Stimulated activated CD4-positive, alpha-beta T cell treated with anti-CD3 and anti-CD28 coated beads, Interleukin-12 subunit alpha, Interleukin-12 subunit beta, amount 100 ng/mL, for 48 hours (primary cell): ENCODE data around the gene MDC1.
A peak's percentile ranks its signal among the peaks of the same experiment; 100 is the strongest.
"Not testable (repeated sequence)": the region's sequence is repeated elsewhere in the genome, so short reads cannot be mapped to it uniquely, and the experiment has no call there.

Source experiments
- DNase-seq, 3 donors: peaks; one replicate each; pipeline ENCODE4 v3.0.0-alpha.2; 2020; ENCODE audit warnings: low read depth in 2 of 3, low spot score in 1 of 3

The MDC1 gene

GRCh38 chr6:30717129-30717844 lies at the start of gene MDC1:
TSS of gene MDC1 (minus strand) at chr6:30717281. CDS start at chr6:30715175, 2,106 bp downstream.
- DNase-seq = peak; percentile 98 to 100 (median 99)

GRCh38 chr6:30766461-30767157 lies 49.5 kb upstream of the MDC1 start:
- no peak for DNase-seq

DNA sequence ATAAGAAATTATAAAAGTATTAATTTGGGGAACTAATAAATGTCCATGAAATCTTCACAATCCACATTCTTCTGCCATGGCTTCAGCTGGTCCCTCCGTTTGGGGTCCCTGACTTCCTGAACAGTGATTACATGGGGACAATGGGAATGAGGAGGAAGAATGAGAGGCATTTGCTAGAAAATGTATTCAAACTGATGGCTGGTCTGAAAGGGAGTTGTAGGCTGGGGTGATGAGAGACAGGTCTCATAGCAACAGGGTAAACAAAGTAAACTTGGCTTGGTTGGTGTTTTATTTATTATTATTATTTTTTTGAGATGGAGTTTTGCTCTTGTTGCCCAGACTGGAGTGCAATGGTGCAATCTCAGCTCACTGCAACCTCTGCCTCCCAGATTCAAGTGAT lies 48.4 kb upstream of the MDC1 start:
- not testable (repeated sequence) for DNase-seq

- not testable (repeated sequence) for DNase-seq
Measured at GRCh38 chr6:30764490-30765043, 47.5 kb upstream of the MDC1 start.

DNA sequence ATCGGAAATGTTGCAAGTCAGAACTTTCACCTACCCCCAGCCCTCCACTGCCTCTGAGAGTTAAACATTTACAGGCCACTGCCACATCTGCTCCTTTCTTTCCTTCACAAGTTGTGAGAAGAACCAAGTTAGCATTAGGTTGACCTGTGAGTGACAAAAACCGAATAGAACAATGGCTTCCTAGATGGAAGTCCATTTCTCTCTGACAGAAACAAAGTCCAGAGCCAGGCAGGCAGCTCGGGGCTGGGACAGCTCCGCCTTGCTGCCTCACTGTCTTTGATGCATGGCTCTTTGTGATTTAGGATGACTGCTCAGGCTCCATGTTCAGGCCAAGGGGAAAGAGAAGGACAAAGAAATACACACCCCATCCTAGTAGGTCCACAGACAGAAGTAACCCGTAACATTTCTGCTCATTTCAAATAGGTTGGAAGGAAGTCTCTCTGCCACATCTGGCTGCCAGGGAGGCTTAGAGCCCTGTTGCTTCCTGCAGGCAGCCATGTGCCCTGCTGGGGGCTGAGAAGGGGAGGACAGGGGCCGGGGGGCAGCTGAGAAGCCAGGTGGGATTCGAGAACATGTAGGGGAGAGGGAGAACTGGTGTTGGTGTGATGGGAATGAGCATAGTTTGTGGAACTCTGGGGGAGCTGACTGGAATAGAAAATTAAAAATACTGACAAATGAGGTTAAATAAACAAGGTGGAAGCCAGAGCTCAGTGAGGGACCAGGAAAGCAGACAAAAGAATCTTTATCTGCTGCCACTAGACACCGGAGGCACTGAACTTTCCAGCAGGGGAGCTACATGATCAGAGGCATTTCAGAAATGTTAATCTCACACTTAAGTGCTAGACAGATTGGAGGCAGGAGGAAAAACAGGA lies 46.8 kb upstream of the MDC1 start:
- no peak for DNase-seq

- DNase-seq = no peak
Measured at GRCh38 chr6:30763155-30763617, 46.1 kb upstream of the MDC1 start.

DNA sequence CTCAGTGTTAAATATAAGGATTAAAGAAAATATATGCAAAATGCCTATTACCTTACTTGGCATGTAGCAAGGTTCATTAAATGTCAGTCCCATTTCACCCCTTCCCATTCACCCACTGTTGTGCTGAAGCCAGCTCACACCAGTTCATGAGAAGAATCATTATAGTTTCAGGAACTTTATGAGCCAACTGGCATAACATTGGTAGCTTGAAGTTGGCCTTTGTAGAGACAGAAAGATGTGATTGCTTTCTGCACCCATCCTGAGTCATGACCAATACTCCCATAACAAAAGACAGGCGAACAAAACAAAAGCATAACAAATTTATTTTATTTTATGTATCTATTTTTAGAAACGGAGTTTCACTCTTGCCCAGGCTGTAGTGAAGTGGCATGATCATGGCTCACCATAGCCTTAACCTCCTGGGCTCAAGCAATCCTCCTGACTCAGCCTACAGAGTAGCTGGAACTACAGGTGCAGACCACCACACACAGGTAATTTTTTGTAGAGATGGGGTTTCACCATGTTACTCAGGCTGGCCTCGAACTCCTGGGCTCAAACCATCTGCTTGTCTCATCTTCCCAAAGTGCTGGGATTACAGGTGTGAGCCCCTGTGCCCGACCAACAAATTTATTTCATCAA lies 44.8 kb upstream of the MDC1 start:
- DNase-seq = no peak

GRCh38 chr6:30760549-30760948 lies 43.5 kb upstream of the MDC1 start:
- DNase-seq = no peak

DNA sequence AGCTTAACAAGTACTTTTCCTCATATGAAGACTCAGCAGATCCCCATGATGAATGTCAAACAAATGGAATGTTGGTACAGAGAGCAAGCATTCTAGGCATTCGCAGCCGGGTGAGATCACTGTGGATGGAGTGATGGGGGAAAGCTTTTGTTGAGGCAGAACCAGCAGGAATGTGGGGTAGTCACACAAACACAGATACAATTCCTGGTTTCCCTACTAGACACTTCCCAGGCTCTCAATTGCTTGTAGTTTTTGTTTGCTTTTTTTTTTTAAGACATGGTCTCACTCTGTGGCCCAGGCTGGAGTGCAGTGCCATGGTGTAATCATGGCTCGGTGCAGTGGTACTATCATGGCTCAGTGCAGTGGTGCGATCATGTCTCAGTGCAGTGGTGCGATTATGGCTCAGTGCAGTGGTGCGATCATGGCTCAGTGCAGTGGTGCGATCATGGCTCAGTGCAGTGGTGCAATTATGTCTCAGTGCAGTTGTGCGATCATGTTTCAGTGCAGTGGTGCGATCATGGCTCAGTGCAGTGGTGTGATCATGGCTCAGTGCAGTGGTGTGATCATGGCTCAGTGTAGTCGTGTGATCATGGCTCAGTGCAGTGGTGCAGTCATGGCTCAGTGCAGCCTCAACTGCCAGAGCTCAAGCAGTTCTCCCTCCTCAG lies 42.6 kb upstream of the MDC1 start:
- DNase-seq = no peak

DNA sequence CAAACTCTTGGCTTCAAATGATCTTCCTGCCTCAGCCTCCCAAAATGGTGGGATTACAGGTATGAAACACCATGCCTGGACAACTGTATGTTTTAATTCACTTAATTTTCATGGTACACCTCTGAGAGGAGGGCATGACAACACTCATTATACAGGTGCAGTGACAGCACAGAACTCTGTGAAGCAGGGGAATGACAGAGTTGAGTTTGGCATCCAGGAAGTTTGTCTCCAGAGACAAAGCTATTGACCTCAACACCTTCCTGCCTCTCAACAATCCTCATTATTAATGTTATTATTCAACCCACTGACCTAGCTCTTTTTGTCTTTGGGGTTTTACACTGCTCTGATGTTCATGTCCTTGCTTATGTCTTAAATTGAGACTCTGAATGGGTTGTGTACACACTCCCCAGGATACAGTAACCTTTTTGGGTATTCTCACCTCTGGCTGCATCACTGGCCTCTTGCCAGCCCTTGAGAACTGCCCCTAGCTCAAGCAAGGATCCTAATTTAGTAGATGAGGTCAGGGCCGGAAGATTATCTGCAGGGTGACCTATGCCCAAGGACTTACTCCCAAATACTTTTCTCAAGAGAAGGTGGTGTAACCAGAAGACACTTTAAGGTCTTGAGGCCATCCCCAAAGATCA lies 40.3 kb upstream of the MDC1 start:
- DNase-seq = no peak

- DNase-seq = not testable (repeated sequence)
Measured at GRCh38 chr6:30756405-30757003, 39.4 kb upstream of the MDC1 start.

DNA sequence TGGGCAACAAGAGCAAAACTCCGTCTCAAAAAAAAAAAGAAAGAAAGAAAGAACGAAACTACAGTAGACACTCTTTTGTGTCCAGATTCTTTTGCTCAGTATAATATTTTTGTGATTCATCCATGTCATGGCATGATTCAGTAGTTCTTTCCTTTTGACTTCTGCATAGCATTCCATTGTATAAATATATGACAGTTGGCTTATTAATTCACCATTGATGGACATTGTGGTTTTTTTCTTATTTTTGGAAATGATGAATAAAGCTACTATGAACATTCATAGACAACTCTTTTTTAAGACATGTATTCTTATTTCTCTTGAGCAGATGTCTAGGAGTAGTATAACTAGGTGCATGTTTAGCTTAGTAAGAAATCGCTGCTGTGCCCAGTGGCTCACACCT lies 37.5 kb upstream of the MDC1 start:
- no peak for DNase-seq

- DNase-seq = no peak
Measured at GRCh38 chr6:30752157-30752927, 35.3 kb upstream of the MDC1 start.

DNA sequence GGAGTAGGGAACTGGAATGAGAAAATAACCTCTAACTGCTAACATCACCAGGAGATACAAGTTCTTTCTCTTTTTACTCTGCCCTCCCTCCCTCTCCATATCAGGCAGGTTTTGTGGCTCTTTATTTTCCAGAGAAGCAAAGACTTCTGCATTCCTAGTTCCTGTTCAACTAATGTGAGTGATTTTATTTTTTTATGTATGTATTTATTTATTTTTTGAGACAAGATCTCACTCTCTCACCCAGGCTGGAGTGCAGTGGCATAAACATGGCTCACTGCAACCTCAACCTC lies 33.2 kb upstream of the MDC1 start:
- DNase-seq = no peak

DNA sequence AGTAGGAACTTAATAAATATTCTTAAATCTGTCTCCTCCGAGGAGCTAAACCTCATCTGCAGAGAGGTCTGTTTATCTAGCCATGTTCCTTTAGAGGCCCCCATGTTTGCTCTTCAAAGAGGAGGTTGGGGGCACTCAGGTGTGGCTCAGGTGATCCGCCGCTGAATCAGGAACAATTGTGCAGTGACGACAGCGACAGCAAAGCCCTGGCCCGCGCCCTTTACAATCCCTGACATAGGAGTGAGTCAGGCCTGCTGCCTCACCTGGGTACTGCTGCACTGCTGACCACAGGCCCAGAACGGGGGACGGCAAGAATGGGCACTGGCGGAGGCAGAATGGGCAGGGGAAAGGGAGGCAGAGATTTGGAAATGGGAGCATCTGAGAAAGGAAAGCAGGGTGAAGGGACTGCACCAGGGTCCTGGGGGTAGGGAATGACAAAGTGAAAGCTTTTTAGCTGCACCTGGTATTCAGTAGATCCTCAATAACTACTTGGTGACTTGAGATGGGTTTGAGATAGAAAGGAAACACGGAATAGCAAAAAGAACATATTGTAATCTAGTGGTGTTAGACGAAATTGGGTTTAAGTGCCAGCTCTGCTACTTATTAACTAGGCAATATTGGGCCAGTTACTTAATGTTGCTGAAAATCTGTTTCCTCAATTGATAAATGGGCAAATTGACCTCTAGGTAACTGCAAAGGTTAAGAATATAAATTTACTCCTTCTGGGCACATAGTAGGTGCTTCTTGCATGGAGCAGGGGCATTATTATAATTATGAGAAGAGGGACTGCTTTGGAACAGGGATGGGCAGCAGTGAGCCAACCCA lies 32.7 kb upstream of the MDC1 start:
- DNase-seq = no peak

GRCh38 chr6:30748851-30749540 lies 31.9 kb upstream of the MDC1 start:
- DNase-seq = no peak
